Loucy (cell line): ENCODE measurements around the gene IAH1.

Experiments used
- H2AFZ ChIP-seq: fragments of 200-600 bp; sonication (generic); 2 replicates; pipeline ENCODE4 v1.6.0; 2016; ENCODE audit warnings: antibody characterized with exemption, mild to moderate bottlenecking, low read length, moderate library complexity
- H3F3A ChIP-seq: fragments of 200-600 bp; 2 replicates; pipeline ENCODE4 v1.6.0; 2016; ENCODE audit warnings: antibody characterized with exemption, low read depth, mild to moderate bottlenecking
- H3K27me3 ChIP-seq: fragments of 200-600 bp; sonication (generic); 2 replicates; pipeline ENCODE4 v1.6.1; 2014; ENCODE audit warnings: low read length, mild to moderate bottlenecking; ENCODE audit not compliant: insufficient read depth, poor library complexity, severe bottlenecking
- H3K36me3 ChIP-seq: fragments of 200-600 bp; sonication (generic); 2 replicates; pipeline ENCODE4 v1.6.1; 2016; ENCODE audit warnings: low read length; ENCODE audit not compliant: insufficient read depth
- H3K4me1 ChIP-seq: fragments of 200-600 bp; sonication (generic); 2 replicates; pipeline ENCODE4 v1.5.1; 2014; ENCODE audit warnings: low read length, mild to moderate bottlenecking; ENCODE audit not compliant: insufficient read depth, poor library complexity, severe bottlenecking
- H3K4me2 ChIP-seq: fragments of 200-600 bp; sonication (generic); 2 replicates; pipeline ENCODE4 v1.6.0; 2014; ENCODE audit warnings: antibody characterized with exemption, low read length, low read depth, mild to moderate bottlenecking; ENCODE audit not compliant: poor library complexity, severe bottlenecking
- H3K4me3 ChIP-seq: fragments of 200-600 bp; sonication (generic); 2 replicates; pipeline ENCODE4 v1.5.1; 2014; ENCODE audit warnings: low read length, mild to moderate bottlenecking, mixed read lengths; ENCODE audit not compliant: poor library complexity, severe bottlenecking
- H3K79me2 ChIP-seq: fragments of 200-600 bp; sonication (generic); 2 replicates; pipeline ENCODE4 v1.6.1; 2014; ENCODE audit warnings: low read length; ENCODE audit not compliant: insufficient read depth
- H3K9ac ChIP-seq: fragments of 200-600 bp; sonication (generic); 2 replicates; pipeline ENCODE4 v1.6.0; 2014; ENCODE audit warnings: mild to moderate bottlenecking, low read depth, low read length, moderate library complexity; ENCODE audit not compliant: poor library complexity, severe bottlenecking
- H3K9me2 ChIP-seq: fragments of 200-600 bp; sonication (generic); replicated peaks from 2 replicates; pipeline ENCODE4 v1.6.1; 2016; ENCODE audit warnings: low read depth, low read length, mixed read lengths
- H3K9me3 ChIP-seq: fragments of 200-600 bp; sonication (generic); 2 replicates; pipeline ENCODE4 v1.6.1; 2014; ENCODE audit warnings: mild to moderate bottlenecking, antibody characterized with exemption, low read length, low read depth; ENCODE audit not compliant: insufficient read depth
- H4K20me1 ChIP-seq: fragments of 200-600 bp; sonication (generic); 2 replicates; pipeline ENCODE4 v1.6.0; 2014; ENCODE audit warnings: antibody characterized with exemption, low read length, mild to moderate bottlenecking; ENCODE audit not compliant: insufficient read depth, poor library complexity, severe bottlenecking
- EZH2phosphoT487 ChIP-seq: fragments of 200-600 bp; IDR thresholded peaks from 2 replicates; pipeline ENCODE4 v1.6.1; 2018; ENCODE audit warnings: antibody characterized with exemption, mild to moderate bottlenecking, moderate library complexity, borderline replicate concordance
- TF ChIP-seq, protein P1 (sequence below): fragments of 200-600 bp; sonication (generic); conservative IDR thresholded peaks from 2 replicates; pipeline ENCODE4 v1.5.1; 2014; ENCODE audit warnings: mild to moderate bottlenecking, antibody characterized with exemption, low read length

IAH1 gene

DNA sequence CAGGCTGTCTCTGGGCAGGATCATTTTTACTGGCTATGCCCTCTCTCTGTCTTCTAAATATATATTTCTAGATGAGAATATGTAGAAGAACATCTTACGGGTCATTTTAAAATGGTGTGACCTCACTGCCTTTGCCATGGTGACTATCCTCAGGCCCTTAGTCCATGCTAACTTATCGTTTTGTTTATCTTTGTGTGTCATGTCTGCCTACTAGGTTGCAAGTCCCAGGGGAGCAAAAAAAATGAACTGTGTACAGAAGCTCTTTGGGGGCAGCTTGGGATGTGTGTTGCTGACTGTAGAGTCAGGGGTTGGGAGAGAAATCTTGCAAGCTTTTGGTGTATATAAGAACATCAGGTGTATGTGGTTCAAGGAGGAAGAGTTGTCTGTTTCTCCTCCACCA, 39.9 kb upstream of the IAH1 start:
- Histone ChIP-seq H3K27me3 (no peaks in the 10 kb centered on the region), H3K4me3 (no peak overlapping the region), H3K4me2 (no peak overlapping the region), H3K9me2 (no peaks in the 10 kb centered on the region), H4K20me1 (no peaks in the 10 kb centered on the region), H3K36me3 (peaks cover 27% of the 10 kb centered on the region; the same call in 1 of the 2 replicates), H3F3A (no peaks in the 10 kb centered on the region), H2AFZ (no peak overlapping the region), H3K9me3 (no peaks in the 10 kb centered on the region), H3K79me2 (no peaks in the 10 kb centered on the region), H3K4me1 (no peaks in the 10 kb centered on the region), H3K9ac (no peak overlapping the region)
- no peak for TF ChIP-seq EZH2phosphoT487
- TF ChIP-seq, protein P1, sequence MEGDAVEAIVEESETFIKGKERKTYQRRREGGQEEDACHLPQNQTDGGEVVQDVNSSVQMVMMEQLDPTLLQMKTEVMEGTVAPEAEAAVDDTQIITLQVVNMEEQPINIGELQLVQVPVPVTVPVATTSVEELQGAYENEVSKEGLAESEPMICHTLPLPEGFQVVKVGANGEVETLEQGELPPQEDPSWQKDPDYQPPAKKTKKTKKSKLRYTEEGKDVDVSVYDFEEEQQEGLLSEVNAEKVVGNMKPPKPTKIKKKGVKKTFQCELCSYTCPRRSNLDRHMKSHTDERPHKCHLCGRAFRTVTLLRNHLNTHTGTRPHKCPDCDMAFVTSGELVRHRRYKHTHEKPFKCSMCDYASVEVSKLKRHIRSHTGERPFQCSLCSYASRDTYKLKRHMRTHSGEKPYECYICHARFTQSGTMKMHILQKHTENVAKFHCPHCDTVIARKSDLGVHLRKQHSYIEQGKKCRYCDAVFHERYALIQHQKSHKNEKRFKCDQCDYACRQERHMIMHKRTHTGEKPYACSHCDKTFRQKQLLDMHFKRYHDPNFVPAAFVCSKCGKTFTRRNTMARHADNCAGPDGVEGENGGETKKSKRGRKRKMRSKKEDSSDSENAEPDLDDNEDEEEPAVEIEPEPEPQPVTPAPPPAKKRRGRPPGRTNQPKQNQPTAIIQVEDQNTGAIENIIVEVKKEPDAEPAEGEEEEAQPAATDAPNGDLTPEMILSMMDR: no peak

DNA sequence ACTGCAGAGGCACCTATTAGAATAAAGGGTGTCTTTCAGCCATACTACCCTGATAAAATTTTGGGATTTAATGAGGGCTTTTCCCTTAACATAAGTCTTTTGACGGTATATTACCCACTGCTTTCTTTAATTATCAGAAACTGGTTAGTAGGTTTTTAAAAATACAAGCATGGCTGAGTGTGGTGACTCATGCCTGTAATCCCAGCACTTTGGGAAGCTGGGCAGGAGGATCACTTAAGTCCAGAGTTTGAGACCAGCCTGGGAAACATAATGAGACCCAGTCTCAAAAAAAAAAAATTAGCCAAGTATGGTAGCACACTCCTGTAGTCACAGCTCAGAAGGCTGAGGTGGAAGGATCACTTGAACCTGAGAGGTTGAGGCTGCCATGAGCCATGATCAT, 34.8 kb upstream of the IAH1 start:
- H3K4me3 ChIP-seq: no peak overlapping the region
- H3K36me3 ChIP-seq: peaks cover 33% of the 10 kb centered on the region; the same call in 1 of the 2 replicates

DNA sequence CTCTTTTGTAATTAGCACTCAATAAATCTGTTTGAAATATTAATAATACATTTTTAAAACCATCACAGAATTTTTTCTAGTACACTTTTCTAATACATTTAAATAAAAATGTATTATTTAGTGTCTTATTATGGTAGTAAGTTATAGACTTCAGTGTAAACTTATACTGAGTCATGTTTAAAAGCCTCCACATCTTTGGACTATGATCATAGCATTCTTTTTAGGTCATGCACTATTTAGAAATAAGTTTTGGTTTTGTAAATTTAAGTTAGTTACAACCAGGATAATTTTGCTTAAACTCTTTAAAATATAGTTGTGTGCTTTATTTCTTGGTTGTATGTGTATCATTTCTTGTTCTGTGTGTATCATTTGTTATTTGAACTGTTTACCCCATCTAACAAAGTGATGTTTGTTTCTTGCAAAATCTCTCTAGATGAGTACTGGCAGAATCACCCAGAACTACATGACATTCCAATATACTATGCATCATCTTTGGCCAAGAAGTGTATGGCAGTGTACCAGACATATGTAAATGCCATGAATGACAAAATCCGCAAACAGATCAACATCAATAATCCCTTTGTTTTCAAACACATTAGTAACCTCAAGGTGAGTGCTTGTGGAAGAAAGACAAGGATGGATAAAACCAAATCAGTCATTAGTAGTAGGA, 34.2 kb upstream of the IAH1 start:
- no peak overlapping the region for H2AFZ ChIP-seq
- no peaks in the 10 kb centered on the region for H3K79me2 ChIP-seq
- H3K27me3 ChIP-seq: no peaks in the 10 kb centered on the region
- peaks cover 31% of the 10 kb centered on the region; the same call in 1 of the 2 replicates for H3K36me3 ChIP-seq
- H3F3A ChIP-seq: no peaks in the 10 kb centered on the region
- no peaks in the 10 kb centered on the region for H4K20me1 ChIP-seq
- no peaks in the 10 kb centered on the region for H3K9me3 ChIP-seq
- no peak overlapping the region for H3K4me2 ChIP-seq
- no peaks in the 10 kb centered on the region for H3K9me2 ChIP-seq
- no peak overlapping the region for H3K4me3 ChIP-seq
- no peak overlapping the region for H3K9ac ChIP-seq
- TF ChIP-seq, protein P1: no peak
- TF ChIP-seq EZH2phosphoT487: no peak
- no peaks in the 10 kb centered on the region for H3K4me1 ChIP-seq

More for the DNA sequence above, 34.8 kb upstream of the IAH1 start:
- H3K9me2 ChIP-seq: no peaks in the 10 kb centered on the region
- H4K20me1 ChIP-seq: no peaks in the 10 kb centered on the region
- no peak overlapping the region for H3K9ac ChIP-seq
- H3K4me1 ChIP-seq: no peaks in the 10 kb centered on the region
- no peak for TF ChIP-seq EZH2phosphoT487
- TF ChIP-seq, protein P1: no peak
- no peaks in the 10 kb centered on the region for H3K79me2 ChIP-seq
- no peaks in the 10 kb centered on the region for H3F3A ChIP-seq
- H3K9me3 ChIP-seq: no peaks in the 10 kb centered on the region
- no peak overlapping the region for H2AFZ ChIP-seq
- no peaks in the 10 kb centered on the region for H3K27me3 ChIP-seq
- no peak overlapping the region for H3K4me2 ChIP-seq
